ENCODE data around the gene ITGB5.

- TF ChIP-seq CTCF (IDR thresholded peaks at IDR 0.05; ENCODE audit: poor library complexity): no peak
- TF ChIP-seq EZH2 (IDR thresholded peaks at IDR 0.05; ENCODE audit: borderline replicate concordance): no peak
These were observed 25.2 kb downstream of the ITGB5 start for GRCh38 chr3:124862006-124862405.

Measured in hepatocyte (in vitro differentiated cells).